H4 (cell line): ENCODE data around the gene UBE2R2. TPM values are rescaled to one million over a fixed set of nuclear protein-coding genes. Genes with fewer than 3 reads are reported as not detected.
"Not testable (repeated sequence)": the region's sequence is repeated elsewhere in the genome, so short reads cannot be mapped to it uniquely, and the experiment has no call there.

ENCODE experiments used
- DNase-seq: peaks from one replicate; pipeline ENCODE4 v3.0.0-alpha.2; 2015; ENCODE audit warnings: low spot score
- total RNA-seq: library from RNA; depleted of rRNA; stranded (reverse); fragments of >200 nt; shearing (Covaris generic); gene quantifications from 2 replicates; pipeline ENCODE4 v1.2.3, GENCODE V29; 2014

UBE2R2 gene
- total RNA-seq, 1 experiment from 2014 or later, result 27.6 TPM

GRCh38 chr9:33840381-33840780 is 23.4 kb downstream of the UBE2R2 start:
- no peak for DNase-seq

GRCh38 chr9:33843312-33843961 is 26.5 kb downstream of the UBE2R2 start:
- no peak for DNase-seq

GRCh38 chr9:33846231-33846630 is 29.3 kb downstream of the UBE2R2 start:
- DNase-seq, result no peak

- not testable (repeated sequence) for DNase-seq
These were observed 30.9 kb downstream of the UBE2R2 start for GRCh38 chr9:33847894-33848205.

- no peak for DNase-seq
These were observed 33.3 kb downstream of the UBE2R2 start for GRCh38 chr9:33850267-33850629.

GRCh38 chr9:33850677-33851076 is 33.7 kb downstream of the UBE2R2 start:
- no peak for DNase-seq

- no peak for DNase-seq
These were observed 34.3 kb downstream of the UBE2R2 start for GRCh38 chr9:33851301-33851700.

- peak; percentile 23 for DNase-seq
These were observed 35.4 kb downstream of the UBE2R2 start for GRCh38 chr9:33852216-33852826.

GRCh38 chr9:33856247-33856646 is 39.3 kb downstream of the UBE2R2 start:
- no peak for DNase-seq

- no peak for DNase-seq
These were observed 41.5 kb downstream of the UBE2R2 start for GRCh38 chr9:33858423-33858822.

- DNase-seq, result no peak
These were observed 43.4 kb downstream of the UBE2R2 start for GRCh38 chr9:33860200-33860871.

GRCh38 chr9:33861917-33862453 is 45.0 kb downstream of the UBE2R2 start:
- DNase-seq, result no peak

GRCh38 chr9:33863027-33863426 is 46.1 kb downstream of the UBE2R2 start:
- not testable (repeated sequence) for DNase-seq

- no peak for DNase-seq
These were observed 50.9 kb downstream of the UBE2R2 start for GRCh38 chr9:33867747-33868439.

GRCh38 chr9:33868440-33868973 is 51.5 kb downstream of the UBE2R2 start:
- DNase-seq, result no peak

GRCh38 chr9:33869243-33869642 is 52.3 kb downstream of the UBE2R2 start:
- not testable (repeated sequence) for DNase-seq

- DNase-seq, result no peak
These were observed 60.9 kb downstream of the UBE2R2 start for GRCh38 chr9:33877727-33878489.

- no peak for DNase-seq
These were observed 61.9 kb downstream of the UBE2R2 start for GRCh38 chr9:33878691-33879366.

- DNase-seq, result no peak
These were observed 63.5 kb downstream of the UBE2R2 start for GRCh38 chr9:33880211-33881089.

GRCh38 chr9:33881635-33882034 is 64.7 kb downstream of the UBE2R2 start:
- DNase-seq, result no peak
